Motor neuron (in vitro differentiated cells): Measurements from ENCODE around the gene THSD7B. TPM values are rescaled to one million over a fixed set of nuclear protein-coding genes. Genes with fewer than 3 reads are reported as not detected.
"Not testable (repeated sequence)": the region's sequence is repeated elsewhere in the genome, so short reads cannot be mapped to it uniquely, and the experiment has no call there.

Experiments used
- ATAC-seq, 8 experiments: fragments of 200-7000 bp; cut with Tn5 transposase; replicated peaks in 6 of 8; 2 replicates each; pipeline ENCODE4 v1.8.0; 2021; ENCODE audit warnings: mild to moderate bottlenecking in 8 of 8, moderate library complexity in 8 of 8
- H3K27ac ChIP-seq, 2 donors: fragments of 250-450 bp; sonication (Bioruptor Pico); 2 replicates each; pipeline ENCODE4 v1.9.0; 2021; ENCODE audit warnings: antibody characterized with exemption in 2 of 2, mild to moderate bottlenecking in 2 of 2, moderate library complexity in 1 of 2
- H3K4me1 ChIP-seq, 2 donors: fragments of 250-450 bp; sonication (Bioruptor Pico); replicated peaks in 1 of 2; 2 replicates each; pipeline ENCODE4 v1.6.1; 2021; ENCODE audit warnings: antibody characterized with exemption in 2 of 2, mild to moderate bottlenecking in 2 of 2, moderate library complexity in 1 of 2
- H3K4me3 ChIP-seq, 5 donors: fragments of 250-450 bp; sonication (Bioruptor Pico); 2 replicates each; pipeline ENCODE4 v1.9.0; 2021; ENCODE audit warnings: antibody characterized with exemption in 5 of 5, mild to moderate bottlenecking in 5 of 5, moderate library complexity in 4 of 5
- WGBS, 10 experiments: fragments of 450-650 bp; shearing (Covaris generic); methylation state at CpG; one replicate each; pipeline ENCODE4 v1.0.0; 2022; 5-methylcytosine and 5-hydroxymethylcytosine counted together
- in situ Hi-C, 9 experiments: fragments of 400-800 bp; cut with MboI; loops; one replicate each; pipeline ENCODE4 v1.15.0; 2021; ENCODE audit warnings: low sequenced_read_pairs in 9 of 9, low pct_unique_long_range_greater_than_20kb in 2 of 9; ENCODE audit not compliant: unreplicated experiment in 9 of 9
- total RNA-seq, 8 experiments: library from RNA; unstranded; fragments of 300-600 nt; gene quantifications; 2 replicates each; pipeline versions ENCODE4 v1.2.3 to v1.2.4, GENCODE V29; 2022

Gene THSD7B
- total RNA-seq, 8 experiments from 2014 or later, result 0.13 to 1.4 (median 0.31) TPM

DNA sequence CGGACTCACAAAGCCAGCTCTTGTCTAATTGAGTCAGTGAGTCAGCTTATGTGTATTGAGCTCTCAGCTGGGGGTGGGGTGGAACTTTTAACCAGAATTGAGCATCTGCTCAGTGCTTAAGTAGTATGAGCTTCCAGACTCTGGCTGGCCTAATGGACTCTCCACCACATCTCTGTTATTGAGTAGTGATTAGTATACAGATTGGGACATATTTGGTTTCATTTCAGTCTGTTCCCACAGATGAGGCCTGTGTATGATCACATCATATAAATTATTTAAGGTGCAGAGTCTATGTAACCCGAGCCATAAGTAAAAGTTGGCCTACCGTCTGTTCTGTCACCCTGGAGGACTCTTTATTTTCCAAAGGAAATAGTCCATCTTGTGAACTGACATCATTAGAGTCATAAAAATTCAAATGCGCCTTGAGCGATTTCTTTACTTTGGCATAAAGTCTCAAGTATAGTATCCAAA lies 152.1 kb downstream of the THSD7B start:
- ATAC-seq, result peak in 4 of 8 experiments; percentile 36 to 75 (median 48)
- WGBS, 10 experiments, result 24 to 100% (median 60%) methylated on average over 1 to 5 of the region's 5 CpGs; no CpG with 5 or more reads in 1 of the 10 experiments
- no peak overlapping the region for H3K27ac ChIP-seq
- in situ Hi-C loops, result no loop called here
- no peak overlapping the region for H3K4me3 ChIP-seq
- no peaks in the 10 kb centered on the region for H3K4me1 ChIP-seq

DNA sequence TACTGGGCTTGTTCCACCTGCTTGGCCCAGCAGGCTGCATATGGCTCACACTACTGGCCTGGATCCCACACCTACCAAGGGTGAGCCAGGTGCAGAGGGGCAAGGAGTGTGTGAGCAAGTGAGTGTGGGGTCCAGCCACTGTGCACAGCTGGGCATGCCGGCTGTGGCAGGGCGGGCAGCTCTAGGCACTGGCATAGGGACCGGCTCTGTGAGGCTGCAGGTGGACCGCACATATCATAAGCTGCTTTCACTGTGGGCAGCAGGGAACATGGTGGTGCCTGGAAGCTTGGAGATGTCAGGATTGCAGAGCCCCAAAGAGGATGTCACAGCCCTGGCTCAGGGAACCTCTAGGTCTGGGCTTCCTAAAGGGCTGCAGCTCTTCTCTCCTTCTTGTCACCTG lies 154.3 kb downstream of the THSD7B start:
- ATAC-seq, result no peak
- in situ Hi-C loops, result no loop called here
- Histone ChIP-seq H3K4me3 (no peak overlapping the region), H3K4me1 (no peaks in the 10 kb centered on the region), H3K27ac (no peak overlapping the region)
- WGBS, 10 experiments, result 0 to 100% (median 78%) methylated on average over 1 to 3 of the region's 4 CpGs; no CpG with 5 or more reads in 6 of the 10 experiments

DNA sequence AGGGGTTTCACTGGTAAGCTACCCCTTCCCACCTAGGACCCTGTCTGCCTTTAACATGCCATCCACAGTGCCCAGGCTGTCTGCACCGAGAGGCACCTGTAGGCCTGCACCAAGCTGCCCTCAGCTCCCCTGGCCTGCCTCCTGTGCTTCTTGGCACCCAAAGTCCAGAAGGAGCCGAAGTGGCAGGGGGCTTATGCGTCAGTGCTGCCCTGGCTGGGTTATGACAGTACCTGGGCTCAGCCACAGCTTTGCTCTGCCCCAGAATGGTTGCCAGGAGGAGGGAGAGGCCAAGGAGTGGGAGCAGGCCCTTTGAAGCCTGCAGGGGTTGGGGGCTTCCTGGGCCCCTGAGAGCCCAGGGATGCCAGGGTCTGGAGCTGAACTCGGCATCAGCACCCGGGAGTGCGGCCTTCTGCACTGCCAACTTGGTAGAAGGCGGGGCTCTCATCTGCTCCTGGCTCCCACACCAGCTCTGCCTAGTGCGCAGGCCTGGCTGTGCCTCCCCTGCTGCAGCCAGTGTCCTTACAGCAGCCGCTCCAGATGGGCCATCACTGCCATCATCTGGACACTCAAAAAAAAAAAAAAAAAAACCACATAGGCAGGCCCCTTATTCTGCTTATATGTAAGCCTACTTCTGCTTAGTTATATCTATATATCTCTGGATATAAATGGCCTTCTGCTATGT lies 155.4 kb downstream of the THSD7B start:
- in situ Hi-C loops, result no loop called here
- H3K4me3 ChIP-seq, result no peak overlapping the region
- no peaks in the 10 kb centered on the region for H3K4me1 ChIP-seq
- no peak overlapping the region for H3K27ac ChIP-seq
- WGBS, 10 experiments, result 0 to 81% (median 72%) methylated on average over 1 to 8 of the region's 9 CpGs; no CpG with 5 or more reads in 6 of the 10 experiments
- peak in 4 of 8 experiments; percentile 39 to 56 (median 48) for ATAC-seq

DNA sequence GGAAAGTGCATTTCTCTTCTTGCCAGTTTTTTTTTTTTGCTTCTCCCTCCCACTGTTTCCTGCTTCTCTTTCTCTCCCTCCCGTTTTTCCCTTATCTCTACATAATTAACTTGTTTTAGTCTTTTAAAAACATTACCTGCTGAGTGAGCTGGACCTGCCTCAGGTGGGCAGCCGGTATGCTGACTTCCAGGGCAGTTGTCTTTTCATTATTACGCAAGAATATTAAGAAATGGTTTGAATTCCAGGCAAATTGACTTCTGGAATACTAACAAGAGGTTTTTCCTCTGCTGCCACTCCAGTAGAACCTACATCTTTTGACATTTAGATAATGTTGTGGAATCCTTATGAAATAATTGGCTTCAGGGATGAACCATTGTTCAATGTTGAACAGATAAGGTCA lies 161.8 kb downstream of the THSD7B start:
- Histone ChIP-seq H3K4me3 (no peak overlapping the region), H3K4me1 (peaks cover 0 to 3% of the 10 kb centered on the region in 2 donors), H3K27ac (no peak overlapping the region)
- no peak for ATAC-seq
- in situ Hi-C loops, result loop anchor here in 2 of 9 experiments (25.0 kb wide), 2 partner anchors 735 to 910 kb away; no protein-coding TSS in a partner anchor
- WGBS, 10 experiments, result 0 to 78% (median 30%) methylated on average over 1 to 3 of the region's 3 CpGs

DNA sequence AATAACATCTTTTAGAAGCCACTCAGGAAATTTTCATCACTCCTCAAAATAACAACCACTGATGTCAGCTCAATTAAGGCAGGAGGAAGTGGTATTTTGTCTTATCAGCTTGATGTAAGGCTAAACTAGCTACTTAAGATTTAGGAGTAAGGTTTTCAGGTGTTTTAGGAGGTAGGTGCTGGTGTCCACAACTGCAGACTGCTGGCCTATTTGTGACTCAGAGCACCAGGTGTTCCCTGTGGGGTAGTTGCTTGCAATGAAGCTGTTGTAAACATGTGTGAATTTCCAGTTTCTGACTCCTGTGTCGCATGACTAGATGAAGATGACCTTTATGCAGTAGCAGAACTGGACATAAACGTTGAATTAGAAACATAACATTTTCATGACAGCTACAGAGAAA lies 164.2 kb downstream of the THSD7B start:
- in situ Hi-C loops, result loop anchor here in 2 of 9 experiments (25.0 kb wide), 2 partner anchors 733 to 908 kb away; no protein-coding TSS in a partner anchor
- H3K4me3 ChIP-seq, result no peak overlapping the region
- no peak overlapping the region for H3K27ac ChIP-seq
- peaks cover 0 to 3% of the 10 kb centered on the region in 2 donors for H3K4me1 ChIP-seq
- WGBS, 10 experiments, result 0 to 100% (median 62%) methylated on average over 1 to 2 of the region's 2 CpGs; no CpG with 5 or more reads in 2 of the 10 experiments
- ATAC-seq, result peak in 2 of 8 experiments; percentile 38 to 39

DNA sequence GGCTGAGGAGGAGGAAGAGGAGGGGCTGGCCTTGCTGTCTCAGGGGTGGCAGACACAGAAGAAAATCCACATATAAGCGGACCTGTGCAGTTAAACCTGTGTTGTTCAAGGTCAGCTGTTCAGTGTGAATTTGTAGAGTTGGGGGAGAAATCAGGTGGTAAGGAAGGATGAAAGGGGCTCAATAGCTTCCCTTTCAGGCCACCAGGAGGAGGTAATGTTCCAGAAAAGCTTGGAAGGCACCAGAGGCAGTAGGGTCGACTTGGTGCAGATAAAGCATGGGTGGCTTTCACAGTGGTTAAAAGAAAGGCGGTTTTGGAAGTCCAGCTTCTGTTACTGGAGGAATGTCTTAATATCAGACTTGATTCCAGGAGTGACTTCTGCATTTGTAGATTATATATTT lies 167.4 kb downstream of the THSD7B start:
- H3K4me1 ChIP-seq, result peaks cover 0 to 3% of the 10 kb centered on the region in 2 donors
- ATAC-seq, result peak in 4 of 8 experiments; percentile 49 to 91 (median 58)
- H3K27ac ChIP-seq, result no peak overlapping the region
- in situ Hi-C loops, result loop anchor here in 2 of 9 experiments (25.0 kb wide), 2 partner anchors 730 to 905 kb away; no protein-coding TSS in a partner anchor
- WGBS, 10 experiments, result 5 to 100% (median 26%) methylated on average over 1 to 3 of the region's 3 CpGs; no CpG with 5 or more reads in 2 of the 10 experiments
- H3K4me3 ChIP-seq, result no peak overlapping the region

DNA sequence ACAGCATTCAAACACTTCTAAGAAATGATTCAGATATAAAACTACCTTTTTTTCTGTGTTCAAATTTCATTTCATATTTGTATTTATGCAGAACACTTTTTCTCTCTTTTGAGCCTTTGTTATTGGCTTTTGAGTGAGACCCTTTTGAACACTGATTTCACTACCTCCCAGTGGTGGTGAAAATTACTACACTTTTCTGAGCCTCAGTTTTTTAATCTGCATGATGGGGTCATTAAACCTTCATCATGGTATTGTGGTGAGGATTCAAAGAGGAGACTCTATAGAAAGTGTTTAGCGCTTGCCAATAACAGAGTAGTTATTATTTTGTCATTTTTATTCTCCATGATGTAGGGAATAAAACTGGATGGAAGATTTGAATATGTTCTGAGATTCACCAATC lies 169.8 kb downstream of the THSD7B start:
- 0 to 100% (median 73%) methylated on average over 1 of the region's 1 CpG; no CpG with 5 or more reads in 2 of the 10 experiments for WGBS, 10 experiments
- Histone ChIP-seq H3K4me1 (no peaks in the 10 kb centered on the region), H3K27ac (no peak overlapping the region), H3K4me3 (no peak overlapping the region)
- in situ Hi-C loops, result loop anchor here in 2 of 9 experiments (25.0 kb wide), 2 partner anchors 727 to 902 kb away; no protein-coding TSS in a partner anchor
- ATAC-seq, result no peak

DNA sequence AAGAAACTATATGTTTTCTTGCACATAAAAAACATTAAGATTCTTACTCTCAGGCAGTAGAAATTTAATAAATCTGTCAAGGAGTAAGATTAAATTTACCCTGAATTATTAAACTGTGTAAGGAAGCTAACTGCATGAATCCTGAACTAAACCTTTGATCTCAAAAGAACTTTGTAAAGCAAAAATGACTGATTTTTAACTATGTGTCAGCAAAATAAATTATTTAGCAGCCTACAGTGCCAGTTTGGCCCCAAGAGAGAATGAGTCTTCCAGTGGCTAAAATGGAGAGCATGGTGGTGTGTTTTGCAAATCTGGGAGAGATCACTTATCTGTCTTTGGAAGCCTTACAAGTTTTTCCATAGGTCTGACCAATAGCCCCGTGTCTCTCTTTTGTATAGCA lies 190.7 kb downstream of the THSD7B start:
- WGBS, 10 experiments, result 0 to 83% (median 11%) methylated on average over 1 of the region's 1 CpG
- ATAC-seq, result no peak
- in situ Hi-C loops, result no loop called here

DNA sequence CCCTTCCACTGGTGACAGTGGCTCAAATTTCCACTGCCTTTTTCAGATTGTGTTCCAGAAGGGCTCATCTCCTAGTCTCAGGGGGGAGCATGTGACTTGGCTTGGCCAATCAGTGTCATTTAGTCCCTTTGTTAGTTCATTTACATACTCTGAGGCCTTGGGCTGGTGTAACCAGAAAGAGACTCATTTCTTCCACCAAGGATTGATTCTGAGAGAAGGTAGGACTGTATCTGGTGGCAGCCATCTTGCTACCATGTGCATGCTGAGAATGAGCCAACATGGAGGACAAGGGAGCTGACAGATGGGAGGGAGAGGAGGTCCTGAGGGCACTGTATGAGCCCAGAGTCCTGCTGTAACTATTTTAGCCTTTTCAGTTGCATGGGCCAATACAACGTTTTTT lies 191.7 kb downstream of the THSD7B start:
- no peak for ATAC-seq
- WGBS, 10 experiments, result 0 to 83% (median 13%) methylated on average over 1 of the region's 1 CpG; no CpG with 5 or more reads in 1 of the 10 experiments
- Histone ChIP-seq H3K4me1 (peaks cover 4 to 5% of the 10 kb centered on the region in 2 donors), H3K4me3 (no peak overlapping the region), H3K27ac (no peak overlapping the region)
- in situ Hi-C loops, result no loop called here

More for the DNA sequence above, 190.7 kb downstream of the THSD7B start:
- no peak overlapping the region for H3K27ac ChIP-seq
- no peak overlapping the region for H3K4me3 ChIP-seq
- H3K4me1 ChIP-seq, result no peaks in the 10 kb centered on the region

DNA sequence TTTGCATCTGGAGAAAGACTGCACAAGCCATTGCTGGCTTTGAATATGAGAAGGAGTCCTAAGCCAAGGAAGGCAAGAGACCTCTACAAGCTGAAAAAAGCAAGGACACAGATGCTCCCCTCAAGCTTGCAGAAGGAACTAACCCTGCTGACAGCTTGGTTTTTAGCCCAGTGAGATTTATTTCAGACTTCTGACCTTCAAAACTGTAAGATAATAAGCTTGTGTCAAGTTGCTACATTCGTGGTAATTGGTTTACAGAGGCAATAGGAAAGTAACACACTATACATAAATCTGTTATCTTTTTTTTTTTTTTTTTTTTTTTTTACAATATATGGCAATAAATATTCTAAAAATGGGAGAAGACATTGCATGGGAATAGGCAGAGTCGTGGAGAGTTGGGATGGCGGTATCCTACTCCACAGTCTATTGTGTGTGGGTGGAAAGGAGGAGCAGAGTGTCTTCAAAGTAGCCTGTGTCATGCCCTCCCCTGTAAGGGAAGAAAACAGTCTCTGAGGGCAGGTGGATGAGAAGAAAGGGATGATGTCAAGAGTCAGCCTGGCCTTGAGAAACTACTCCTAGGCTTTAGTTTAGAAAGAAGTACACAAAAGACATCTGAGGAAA lies 196.9 kb downstream of the THSD7B start:
- H3K27ac ChIP-seq, result no peak overlapping the region
- no peak overlapping the region for H3K4me3 ChIP-seq
- ATAC-seq, result peak in 4 of 8 experiments; percentile 32 to 82 (median 75)
- in situ Hi-C loops, result no loop called here
- H3K4me1 ChIP-seq, result peaks cover 4 to 5% of the 10 kb centered on the region in 2 donors
- WGBS, 10 experiments, result 0 to 63% (median 43%) methylated on average over 1 to 3 of the region's 3 CpGs

DNA sequence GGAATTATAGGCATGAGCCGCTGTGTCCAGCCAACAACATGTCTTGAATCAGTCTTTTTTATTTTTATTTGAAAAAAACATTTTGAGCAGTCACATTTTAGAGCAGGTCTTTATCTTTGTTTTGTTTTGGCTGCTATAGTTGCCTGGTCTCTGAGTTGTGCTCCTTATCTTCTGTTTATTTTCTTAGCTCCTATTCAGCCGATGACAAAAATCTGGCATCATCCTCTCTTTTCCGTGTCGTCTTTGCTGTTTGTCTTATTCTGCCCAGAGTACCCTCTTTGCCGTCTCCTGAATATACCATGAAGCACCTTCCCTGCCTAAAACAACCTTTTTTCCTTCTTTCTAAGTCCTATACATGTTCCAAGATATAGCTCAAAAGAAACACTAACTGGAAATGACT lies 201.1 kb downstream of the THSD7B start:
- no peak overlapping the region for H3K4me3 ChIP-seq
- peaks cover 4 to 5% of the 10 kb centered on the region in 2 donors for H3K4me1 ChIP-seq
- no peak overlapping the region for H3K27ac ChIP-seq
- 12 to 100% (median 87%) methylated on average over 2 to 5 of the region's 5 CpGs; no CpG with 5 or more reads in 1 of the 10 experiments for WGBS, 10 experiments
- in situ Hi-C loops, result no loop called here
- no peak for ATAC-seq

DNA sequence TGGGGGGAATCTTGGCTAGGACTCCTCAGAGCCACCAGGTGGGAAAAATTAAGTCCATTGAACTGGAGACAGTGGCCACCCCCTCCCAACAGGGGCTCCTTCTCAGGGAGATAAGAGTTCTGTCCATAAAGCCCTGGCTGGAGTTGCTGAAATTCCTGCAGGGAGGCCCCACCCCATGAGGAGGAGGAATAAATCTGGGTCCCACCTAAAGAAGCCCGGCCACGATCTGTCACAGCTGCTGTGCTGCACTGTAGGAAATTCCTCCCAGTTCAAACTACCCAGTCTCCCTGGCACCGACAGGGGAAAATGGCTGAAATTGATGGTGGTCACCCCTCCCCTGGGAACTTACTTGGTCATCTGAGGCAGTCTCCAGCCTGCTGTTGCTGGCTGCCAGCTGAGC lies 215.0 kb downstream of the THSD7B start:
- ATAC-seq, result peak in 1 of 8 experiments; percentile 63
- Histone ChIP-seq H3K4me1 (no peaks in the 10 kb centered on the region), H3K27ac (no peak overlapping the region), H3K4me3 (no peak overlapping the region)
- WGBS, 10 experiments, result 40 to 100% (median 80%) methylated on average over 1 of the region's 3 CpGs; no CpG with 5 or more reads in 7 of the 10 experiments
- in situ Hi-C loops, result no loop called here

DNA sequence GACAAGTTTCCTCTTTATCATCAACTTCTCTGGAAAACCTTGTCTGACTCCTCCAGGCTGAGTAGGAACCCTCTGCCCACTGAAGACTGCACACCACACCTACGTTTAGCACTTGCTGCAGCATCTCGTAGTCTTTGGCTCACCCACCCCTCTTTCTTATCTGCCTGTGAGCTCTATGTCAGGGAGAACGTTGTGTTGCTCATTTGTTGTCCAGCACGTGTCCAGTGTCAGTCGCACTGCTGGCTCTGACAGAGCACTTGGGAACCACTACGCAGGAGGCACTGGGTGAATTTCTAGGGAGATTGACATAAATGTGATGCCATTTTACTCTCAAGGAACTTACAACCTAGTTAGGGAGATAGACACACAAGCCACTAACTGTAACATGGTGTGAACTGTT lies 216.3 kb downstream of the THSD7B start:
- H3K4me3 ChIP-seq, H3K4me1 ChIP-seq, in situ Hi-C loops, ATAC-seq, H3K27ac ChIP-seq: not testable (repeated sequence)
- 0 to 100% (median 63%) methylated on average over 1 to 5 of the region's 6 CpGs for WGBS, 10 experiments
